HepG2 (cell line): Measurements from ENCODE around the gene RETREG2. TPM values are rescaled to one million over a fixed set of nuclear protein-coding genes. Genes with fewer than 3 reads are reported as not detected.

Source experiments
- AHDC1 ChIP-seq: sonication (generic); formaldehyde crosslinking; IDR thresholded peaks from 2 replicates; pipeline ENCODE4 v1.5.1; 2020; ENCODE audit warnings: mild to moderate bottlenecking, missing genetic modification reagents, borderline replicate concordance
- ATRX ChIP-seq: sonication (generic); formaldehyde crosslinking; IDR thresholded peaks from 2 replicates; pipeline ENCODE4 v1.4.0; 2020; ENCODE audit warnings: missing genetic modification reagents, borderline replicate concordance
- MLLT10 ChIP-seq: sonication (generic); formaldehyde crosslinking; IDR thresholded peaks from 2 replicates; pipeline ENCODE4 v1.4.0; 2020; ENCODE audit warnings: missing genetic modification reagents
- NFAT5 ChIP-seq: sonication (generic); formaldehyde crosslinking; IDR thresholded peaks from 2 replicates; pipeline ENCODE4 v1.4.0; 2020; ENCODE audit warnings: missing genetic modification reagents
- TFE3 ChIP-seq: IDR thresholded peaks from 2 replicates; pipeline ENCODE4 v1.6.1; 2016
- TRAFD1 ChIP-seq: sonication (generic); formaldehyde crosslinking; IDR thresholded peaks from 2 replicates; pipeline ENCODE4 v1.5.1; 2020; ENCODE audit warnings: missing genetic modification reagents, mild to moderate bottlenecking, borderline replicate concordance
- WIZ ChIP-seq: sonication (generic); formaldehyde crosslinking; IDR thresholded peaks from 2 replicates; pipeline ENCODE4 v1.5.1; 2020; ENCODE audit warnings: mild to moderate bottlenecking, missing genetic modification reagents
- ZBTB3 ChIP-seq: sonication (generic); formaldehyde crosslinking; IDR thresholded peaks from 2 replicates; pipeline ENCODE4 v1.4.0; 2020; ENCODE audit warnings: low read depth, mild to moderate bottlenecking, moderate library complexity, missing genetic modification reagents, borderline replicate concordance
- ZKSCAN8 ChIP-seq: IDR thresholded peaks from 2 replicates; pipeline ENCODE4 v1.6.1; 2016; ENCODE audit warnings: borderline replicate concordance, missing genetic modification reagents, missing compliant biosample characterization
- ZNF383 ChIP-seq: sonication (generic); formaldehyde crosslinking; IDR thresholded peaks from 2 replicates; pipeline ENCODE4 v1.4.0; 2020; ENCODE audit warnings: missing genetic modification reagents, mild to moderate bottlenecking, borderline replicate concordance
- ZNF431 ChIP-seq: sonication (generic); formaldehyde crosslinking; IDR thresholded peaks from 2 replicates; pipeline ENCODE4 v1.9.0; 2022; ENCODE audit warnings: missing genetic modification reagents, low read depth, mild to moderate bottlenecking, borderline replicate concordance
- ZNF615 ChIP-seq: sonication (generic); formaldehyde crosslinking; IDR thresholded peaks from 2 replicates; pipeline ENCODE4 v1.5.0; 2020; ENCODE audit warnings: mild to moderate bottlenecking, missing genetic modification reagents, borderline replicate concordance
- polyA plus RNA-seq, 8 experiments: library from polyadenylated mRNA; depleted of rRNA in 3 of 8; stranded (reverse) in 7 of 8; unstranded in 1 of 8; fragments of >200 nt; fragmentation: Illumina TruSeq in 4 of 8; extraction: Trizol in 4 of 8; gene quantifications; 2 replicates each; pipeline versions ENCODE4 v1.2.1 to v1.2.3, GENCODE V29; 2011 to 2016; ENCODE audit warnings: low read depth in 4 of 8, missing spikeins in 1 of 8, mixed read lengths in 1 of 8; ENCODE audit not compliant: insufficient read depth in 1 of 8
- total RNA-seq, 5 experiments: library from RNA; depleted of rRNA; stranded (reverse); fragments of >200 nt; fragmentation: Illumina TruSeq; extraction: Trizol; gene quantifications; 2 replicates each; pipeline ENCODE4 v1.2.3, GENCODE V29; 2016; ENCODE audit warnings: low read depth in 1 of 5

Gene RETREG2
- total and polyA plus RNA-seq, 2 of the 13 experiments (the other 11 are each of a cell fraction or from before 2014, with no cell fraction given), result 86.0 to 134 TPM

- TF ChIP-seq NFAT5 (CRISPR knock-in tag) (0 out of 2 replicates have a peak, but pooled peaks have one; percentile 53), TRAFD1 (no peak), ZNF383 (CRISPR knock-in tag) (0 out of 2 replicates have a peak, but pooled peaks have one; percentile 78), ZBTB3 (CRISPR knock-in tag) (0 out of 2 replicates have a peak, but pooled peaks have one; percentile 74), ZNF431 (CRISPR knock-in tag) (peak; percentile 70; the same call in 1 of the 2 replicates), MLLT10 (no peak), WIZ (CRISPR knock-in tag) (peak; percentile 85; the same call in 1 of the 2 replicates), ZNF615 (CRISPR knock-in tag) (no peak), ATRX (CRISPR knock-in tag) (no peak), AHDC1 (no peak), TFE3 (peak; percentile 19; the same call in 1 of the 2 replicates), ZKSCAN8 (peak; percentile 78; the same call in 1 of the 2 replicates)
Observed at GRCh38 chr2:219206328-219207133, 28.5 kb downstream of the RETREG2 start, which contains the start of gene ZFAND2B (continued).
